ENCODE data around the gene ACKR2.
A peak's percentile ranks its signal among the peaks of the same experiment; 100 is the strongest.

ACKR2 gene

GRCh38 chr3:42814914-42815507 is 5.8 kb downstream of the ACKR2 start (continued):
- no peak for TF ChIP-seq ZNF558 (tag by site-specific recombination; IDR thresholded peaks at IDR 0.05)
- TF ChIP-seq ZNF169 (tag by site-specific recombination; IDR thresholded peaks at IDR 0.05), result no peak
- TF ChIP-seq ZNF521 (tag by site-specific recombination; IDR thresholded peaks at IDR 0.05), result no peak
- TF ChIP-seq SCRT2 (tag by site-specific recombination; IDR thresholded peaks at IDR 0.05), result no peak
- TF ChIP-seq ATF2 (tag by site-specific recombination; IDR thresholded peaks at IDR 0.05; ENCODE audit: low read depth), result no peak
- no peak for TF ChIP-seq BCL11A (tag by site-specific recombination; IDR thresholded peaks at IDR 0.05; ENCODE audit: low read depth)
- peak; percentile 57; the same call in 1 of the 2 replicates for TF ChIP-seq ZNF18 (tag by site-specific recombination; IDR thresholded peaks at IDR 0.05)
- TF ChIP-seq ZBTB26 (tag by site-specific recombination; optimal IDR thresholded peaks at IDR 0.05), result no peak
- TF ChIP-seq ZFP69B (tag by site-specific recombination; IDR thresholded peaks at IDR 0.05), result no peak
- no peak for TF ChIP-seq BCL6B (tag by site-specific recombination; IDR thresholded peaks at IDR 0.05)
- TF ChIP-seq ZNF2 (tag by site-specific recombination; IDR thresholded peaks at IDR 0.05), result no peak
- TF ChIP-seq ZNF658 (tag by site-specific recombination; IDR thresholded peaks at IDR 0.05), result no peak
- TF ChIP-seq ZNF221 (tag by site-specific recombination; IDR thresholded peaks at IDR 0.05; ENCODE audit: borderline replicate concordance), result no peak
- TF ChIP-seq ZNF777 (tag by site-specific recombination; IDR thresholded peaks at IDR 0.05; ENCODE audit: borderline replicate concordance), result no peak
- TF ChIP-seq FEZF1 (tag by site-specific recombination; IDR thresholded peaks at IDR 0.05), result peak; percentile 95
- TF ChIP-seq KLF8 (tag by site-specific recombination; IDR thresholded peaks at IDR 0.05), result no peak; the same call in 1 of the 2 replicates
- no peak for TF ChIP-seq ZFP3 (tag by site-specific recombination; IDR thresholded peaks at IDR 0.05; ENCODE audit: low read depth)
- TF ChIP-seq ZNF514 (tag by site-specific recombination; IDR thresholded peaks at IDR 0.05), result no peak
- no peak for TF ChIP-seq ZNF140 (tag by site-specific recombination; IDR thresholded peaks at IDR 0.05)
- TF ChIP-seq ZNF239 (tag by site-specific recombination; IDR thresholded peaks at IDR 0.05), result no peak
- peak; percentile 64 for TF ChIP-seq PRDM4 (tag by site-specific recombination; IDR thresholded peaks at IDR 0.05)

Measured in HEK293 (cell line).